Measurements from ENCODE around the gene WEE2. TPM values are rescaled to one million over a fixed set of nuclear protein-coding genes. Genes with fewer than 3 reads are reported as not detected.

Gene WEE2
- total RNA-seq: under 1 TPM in 1 of 4 donors, not detected in 3; 0.07 TPM

GRCh38 chr7:141708351-141708750 is at the start of gene WEE2:
Gene WEE2 (plus strand): TSS chr7:141708353. CDS start chr7:141708759, 406 bp downstream.
- no peak for TF ChIP-seq POLR2A (IDR thresholded peaks at IDR 0.05)
- TF ChIP-seq CTCF (IDR thresholded peaks at IDR 0.05): no peak
- DNase-seq: no peak
- H3K27ac ChIP-seq: no peak within 1 kb of the TSS
- H3K9me3 ChIP-seq: no peaks in the 10 kb centered on the region
- H3K27me3 ChIP-seq: no peaks in the 10 kb centered on the region
- intact Hi-C loops (cut with DNase I; ENCODE audit: low total_unique reads): no loop called here
- H3K4me3 ChIP-seq: no peak within 1 kb of the TSS
- H3K36me3 ChIP-seq: no peaks in the 10 kb centered on the region
- H3K4me1 ChIP-seq: no peaks in the 10 kb centered on the region

GRCh38 chr7:141659501-141659900 is 48.7 kb upstream of the WEE2 start:
- Histone ChIP-seq H3K4me1 (no peaks in the 10 kb centered on the region), H3K27ac (no peak overlapping the region), H3K27me3 (no peaks in the 10 kb centered on the region), H3K9me3 (no peaks in the 10 kb centered on the region), H3K36me3 (no peaks in the 10 kb centered on the region), H3K4me3 (no peak overlapping the region)
- intact Hi-C loops (cut with DNase I; ENCODE audit: low total_unique reads): no loop called here
- no peak for DNase-seq
- no peak for TF ChIP-seq CTCF (IDR thresholded peaks at IDR 0.05)
- TF ChIP-seq POLR2A (IDR thresholded peaks at IDR 0.05): no peak

GRCh38 chr7:141660259-141660658 is 47.9 kb upstream of the WEE2 start:
- Histone ChIP-seq H3K27me3 (no peaks in the 10 kb centered on the region), H3K9me3 (no peaks in the 10 kb centered on the region), H3K36me3 (no peaks in the 10 kb centered on the region), H3K4me3 (no peak overlapping the region), H3K27ac (no peak overlapping the region), H3K4me1 (no peaks in the 10 kb centered on the region)
- no peak for DNase-seq
- intact Hi-C loops (cut with DNase I; ENCODE audit: low total_unique reads): no loop called here
- TF ChIP-seq POLR2A (IDR thresholded peaks at IDR 0.05) (no peak), CTCF (IDR thresholded peaks at IDR 0.05) (no peak)

- no peak overlapping the region for H3K4me3 ChIP-seq
- no peaks in the 10 kb centered on the region for H3K4me1 ChIP-seq
- intact Hi-C loops (cut with DNase I; ENCODE audit: low total_unique reads): no loop called here
- H3K9me3 ChIP-seq: no peaks in the 10 kb centered on the region
- DNase-seq: no peak
- no peak overlapping the region for H3K27ac ChIP-seq
- H3K36me3 ChIP-seq: no peaks in the 10 kb centered on the region
- no peaks in the 10 kb centered on the region for H3K27me3 ChIP-seq
- TF ChIP-seq CTCF (IDR thresholded peaks at IDR 0.05) (no peak), POLR2A (IDR thresholded peaks at IDR 0.05) (no peak)
Observed at GRCh38 chr7:141663081-141663849, 44.9 kb upstream of the WEE2 start.

GRCh38 chr7:141664450-141664849 is 43.7 kb upstream of the WEE2 start:
- no peak for DNase-seq
- Histone ChIP-seq H3K4me1 (no peaks in the 10 kb centered on the region), H3K27ac (no peak overlapping the region), H3K4me3 (no peak overlapping the region), H3K9me3 (no peaks in the 10 kb centered on the region), H3K27me3 (no peaks in the 10 kb centered on the region), H3K36me3 (no peaks in the 10 kb centered on the region)
- intact Hi-C loops (cut with DNase I; ENCODE audit: low total_unique reads): no loop called here
- TF ChIP-seq POLR2A (IDR thresholded peaks at IDR 0.05) (no peak), CTCF (IDR thresholded peaks at IDR 0.05) (no peak)

Data from uterus (tissue), 4 donors.